GM18526 (cell line): Measurements from ENCODE around the gene HMGA1.

Experiments used
- POLR2A ChIP-seq: IDR thresholded peaks from 3 replicates; pipeline ENCODE4 v1.6.1; 2011; ENCODE audit not compliant: insufficient read length; ENCODE audit errors: extremely low read depth

The HMGA1 gene, protein sequence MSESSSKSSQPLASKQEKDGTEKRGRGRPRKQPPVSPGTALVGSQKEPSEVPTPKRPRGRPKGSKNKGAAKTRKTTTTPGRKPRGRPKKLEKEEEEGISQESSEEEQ

DNA sequence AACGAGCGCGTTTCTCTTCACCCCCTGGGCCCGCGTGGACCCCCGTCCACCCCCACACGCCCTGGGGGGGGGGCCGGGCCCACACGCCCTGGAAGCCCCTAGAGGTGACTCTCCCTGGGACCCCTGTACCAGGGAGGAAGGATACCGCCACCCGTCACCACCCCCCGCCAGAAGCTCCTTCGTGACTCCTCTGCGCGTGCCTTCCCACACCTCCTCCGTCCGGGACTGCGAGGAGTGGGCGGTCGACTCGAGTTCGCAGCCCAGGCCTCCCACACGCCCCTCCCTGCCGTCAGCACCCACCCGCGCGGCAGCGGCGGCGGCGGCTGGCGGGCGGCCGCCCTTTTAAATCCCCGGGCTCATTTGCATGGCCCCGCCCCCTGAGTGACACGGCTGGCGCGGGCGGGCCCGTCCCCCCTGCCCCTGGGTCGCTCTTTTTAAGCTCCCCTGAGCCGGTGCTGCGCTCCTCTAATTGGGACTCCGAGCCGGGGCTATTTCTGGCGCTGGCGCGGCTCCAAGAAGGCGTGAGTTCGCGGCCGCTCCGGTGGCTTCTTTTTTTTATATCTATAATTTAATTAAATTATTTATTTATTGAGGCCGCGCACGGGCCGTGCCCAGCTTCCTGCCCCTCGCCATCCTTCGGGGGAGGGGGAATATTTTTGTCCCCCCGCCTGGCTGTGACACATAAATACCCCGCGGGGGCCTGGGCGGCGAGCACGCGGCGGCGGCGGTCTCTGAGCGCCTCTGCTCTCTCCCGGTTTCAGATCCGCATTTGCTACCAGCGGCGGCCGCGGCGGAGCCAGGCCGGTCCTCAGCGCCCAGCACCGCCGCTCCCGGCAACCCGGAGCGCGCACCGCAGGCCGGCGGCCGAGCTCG is at the start of gene HMGA1:
TSS of gene HMGA1 (plus strand) at position 431 of the 873 bp plus-strand sequence. CDS start 3,908 bp downstream, outside the sequence.
- TF ChIP-seq POLR2A, result peak; percentile 99

DNA sequence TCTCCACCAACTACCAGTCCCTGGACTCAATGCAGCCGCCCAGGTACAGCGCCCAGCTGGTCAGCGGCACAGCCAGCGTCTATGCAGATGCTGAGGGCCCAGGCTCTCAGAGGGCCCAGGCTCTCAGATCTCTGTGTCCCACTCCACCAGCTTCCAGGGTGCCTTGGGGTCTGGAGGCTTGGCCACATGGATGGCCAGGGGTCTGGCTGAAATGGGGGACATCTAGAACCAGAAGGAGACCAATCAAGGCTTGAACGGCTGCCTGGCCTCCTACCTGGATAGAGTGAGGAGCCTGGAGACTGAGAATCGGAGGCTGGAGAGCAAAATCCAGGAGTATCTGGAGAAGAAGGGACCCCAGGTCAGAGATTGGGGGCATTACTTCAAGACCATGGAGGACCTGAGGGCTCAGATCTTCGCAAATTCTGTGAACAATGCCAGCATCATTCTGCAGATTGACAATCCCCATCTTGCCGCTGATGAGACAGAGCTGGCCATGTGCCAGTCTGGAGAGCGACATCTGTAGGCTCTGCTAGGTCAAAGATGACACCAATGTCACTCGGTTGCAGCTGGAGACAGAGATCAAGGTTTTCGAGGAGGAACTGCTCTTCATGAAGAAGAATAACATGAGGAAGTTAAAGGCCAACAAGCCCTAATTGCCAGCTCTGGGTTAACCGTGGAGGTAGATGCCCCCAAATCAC is 46.7 kb upstream of the HMGA1 start:
- no peak for TF ChIP-seq POLR2A

DNA sequence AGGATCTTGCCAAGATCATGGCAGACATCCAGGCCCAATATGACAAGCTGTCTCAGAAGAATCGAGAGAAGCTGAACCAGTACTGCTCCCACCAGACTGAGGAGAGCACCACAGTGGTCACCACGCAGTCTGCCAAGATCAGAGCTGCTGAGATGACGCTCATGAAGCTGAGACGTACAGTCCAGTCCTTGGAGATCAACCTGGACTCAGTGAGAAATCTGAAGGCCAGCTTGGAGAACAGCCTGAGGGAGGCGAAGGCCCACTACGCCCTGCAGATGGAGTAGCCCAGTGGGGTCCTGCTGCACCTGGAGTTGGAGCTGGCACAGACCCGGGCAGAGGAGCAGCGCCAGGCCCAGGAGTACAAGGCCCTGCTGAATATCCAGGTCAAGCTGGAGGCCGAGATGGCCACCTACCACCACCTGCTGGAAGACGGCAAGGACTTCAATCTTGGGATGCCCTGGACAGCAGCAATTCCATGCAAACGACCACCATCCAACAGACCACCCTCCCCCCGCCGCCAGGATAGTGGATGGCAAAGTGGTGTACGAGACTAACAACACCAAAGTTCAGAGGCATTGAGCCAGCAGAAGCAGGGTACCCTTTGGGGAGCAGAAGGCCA is 46.1 kb upstream of the HMGA1 start:
- no peak for TF ChIP-seq POLR2A

DNA sequence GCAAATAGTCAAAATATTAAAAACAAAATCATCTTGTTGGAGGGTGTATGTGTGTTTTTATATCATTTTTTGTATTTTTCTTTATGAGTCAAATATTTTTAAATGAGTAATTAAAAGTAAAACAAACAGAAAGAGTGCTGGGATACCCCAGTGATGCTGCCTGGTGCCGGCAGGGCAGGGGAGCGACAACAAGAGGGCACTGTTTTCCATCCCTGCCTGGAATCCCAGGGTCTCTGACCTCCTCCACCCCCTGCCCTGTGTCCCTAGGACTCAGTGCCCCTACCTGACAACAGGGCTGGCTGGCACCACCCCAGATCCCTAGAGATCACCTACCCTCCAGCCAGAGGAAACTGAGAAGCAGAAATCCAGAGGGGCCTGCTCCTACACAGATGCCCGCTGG is 41.9 kb upstream of the HMGA1 start:
- no peak for TF ChIP-seq POLR2A

DNA sequence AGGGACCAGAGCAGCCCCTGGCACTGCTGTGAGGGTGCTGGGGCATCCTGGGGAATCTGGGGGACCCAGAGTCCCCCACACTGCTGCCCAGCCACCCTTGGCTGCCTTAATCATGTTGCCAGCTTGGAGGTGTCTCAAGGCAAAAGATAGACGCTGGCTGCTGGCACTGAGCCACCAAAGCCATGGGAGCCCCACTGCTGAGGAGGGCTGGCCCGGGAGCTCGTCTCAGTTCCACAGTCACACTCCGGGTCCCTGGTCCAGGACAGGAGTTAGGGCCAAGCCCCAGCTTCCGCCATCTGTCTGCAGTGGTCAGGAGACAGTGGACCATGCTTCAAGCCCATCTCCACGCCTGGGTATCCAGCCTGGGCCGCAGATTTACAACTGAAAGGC is 41.0 kb upstream of the HMGA1 start:
- TF ChIP-seq POLR2A, result no peak

DNA sequence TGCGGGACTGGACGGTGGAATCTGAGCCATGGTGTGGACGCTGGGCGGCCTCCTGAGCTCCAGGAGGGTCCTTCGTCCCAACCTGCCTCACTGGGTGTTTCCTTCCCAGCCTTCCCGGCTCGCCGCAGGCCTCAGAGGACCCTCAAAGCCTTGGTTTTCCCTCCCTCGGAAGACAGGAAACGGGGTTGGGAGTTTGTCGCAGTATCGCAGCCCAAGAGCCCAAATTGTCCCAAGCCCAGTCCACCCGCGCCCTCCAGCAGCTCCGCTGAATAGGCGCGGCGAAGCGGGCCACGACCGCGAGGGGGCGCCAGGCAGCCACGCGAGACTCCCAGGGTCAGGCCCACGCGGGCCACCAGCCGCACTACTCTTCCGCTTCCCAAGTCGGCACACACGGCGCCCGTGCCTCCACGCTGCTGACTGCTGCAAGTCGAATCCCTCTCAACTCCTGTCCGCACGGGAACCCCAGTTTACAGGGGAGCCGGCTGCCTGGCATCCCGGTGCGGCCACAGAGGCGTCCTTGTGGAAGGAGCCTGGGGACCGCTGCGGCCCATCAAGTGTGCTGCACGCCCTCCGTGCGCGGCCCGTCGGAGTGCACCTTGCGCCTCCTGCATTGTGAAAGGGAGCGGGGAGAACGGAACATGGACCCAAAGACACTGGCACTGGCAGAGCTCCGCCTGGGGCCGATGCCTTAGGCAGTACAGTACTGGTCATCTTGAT is 40.4 kb upstream of the HMGA1 start:
- peak; percentile 18 for TF ChIP-seq POLR2A

DNA sequence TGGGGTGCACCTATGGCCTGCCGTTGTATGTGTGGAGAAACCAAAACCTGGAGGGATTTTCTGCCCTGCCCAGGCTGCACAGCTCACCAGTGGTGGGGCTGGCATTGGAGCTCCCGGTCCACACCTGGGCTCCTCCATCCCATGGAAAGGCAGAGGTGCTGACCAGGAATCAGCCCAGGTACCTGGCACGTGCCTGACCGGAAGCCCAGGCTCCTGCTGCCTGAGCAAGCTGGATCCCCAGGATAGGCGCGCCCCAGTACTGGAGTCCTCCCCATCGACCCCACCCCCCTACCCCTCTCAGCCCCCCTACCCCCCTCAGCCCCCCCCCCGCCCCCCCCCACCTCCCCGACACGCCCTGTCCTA is 39.9 kb upstream of the HMGA1 start:
- TF ChIP-seq POLR2A, result no peak

DNA sequence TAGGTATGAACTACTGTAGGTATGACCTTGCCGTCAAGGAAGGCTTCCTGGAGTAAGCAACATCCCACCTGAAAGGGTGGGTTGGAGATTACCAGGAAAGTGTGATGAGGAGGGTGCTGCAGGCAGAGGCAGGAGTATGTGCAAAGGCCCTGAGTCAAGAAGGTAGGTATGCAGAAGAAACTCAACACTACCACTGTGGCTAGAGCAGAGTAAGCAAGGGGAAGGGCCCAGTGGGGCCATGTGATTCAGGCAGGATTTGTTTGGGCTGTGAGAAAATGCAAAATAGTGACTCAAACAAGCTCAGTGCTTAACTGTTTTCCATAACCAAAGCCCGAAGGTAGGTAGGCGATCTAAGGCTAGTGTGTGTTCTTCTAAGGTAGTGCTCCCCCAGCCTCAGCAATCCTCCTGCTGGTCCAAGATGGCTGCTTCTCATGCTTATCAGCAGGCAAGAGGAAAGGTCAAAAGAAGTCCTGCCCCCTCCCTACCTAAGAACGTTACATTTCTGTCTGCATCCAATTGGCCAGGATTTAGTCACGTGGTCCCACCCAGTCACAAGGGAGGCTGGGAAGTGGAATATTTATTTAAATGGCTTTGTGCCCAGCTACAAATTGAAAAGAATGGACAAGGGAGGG is 36.2 kb upstream of the HMGA1 start:
- TF ChIP-seq POLR2A, result no peak

DNA sequence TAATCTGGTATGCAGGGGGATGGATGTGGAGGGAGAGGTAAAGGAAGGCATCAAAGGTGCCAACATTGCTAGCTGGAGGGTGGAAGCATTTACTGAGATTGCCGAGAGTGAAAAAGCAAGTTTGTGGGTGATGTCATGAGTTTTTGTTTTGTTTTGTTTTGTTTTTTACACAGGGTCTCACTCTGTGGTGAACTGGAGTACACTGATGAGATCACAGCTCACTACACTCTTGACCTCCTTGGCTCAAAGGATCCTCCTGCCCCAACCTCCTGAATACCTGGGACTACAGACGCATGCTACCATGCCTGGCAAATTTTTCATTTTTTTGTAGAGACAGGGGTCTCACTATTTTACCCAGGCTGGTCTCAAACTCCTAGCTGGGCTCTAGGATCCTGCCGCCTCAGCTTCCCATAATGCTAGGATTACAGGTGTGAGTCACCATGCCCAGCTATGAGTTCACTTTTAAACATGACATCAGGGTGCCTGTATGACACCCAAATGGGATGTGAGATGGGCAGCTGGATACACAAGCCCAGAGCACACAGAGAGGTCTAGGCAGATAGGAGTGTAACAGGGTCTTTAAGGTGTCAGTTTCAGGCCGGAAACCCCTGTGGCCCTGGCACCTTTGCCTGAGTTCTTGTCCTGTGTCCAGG is 35.1 kb upstream of the HMGA1 start:
- TF ChIP-seq POLR2A, result no peak

DNA sequence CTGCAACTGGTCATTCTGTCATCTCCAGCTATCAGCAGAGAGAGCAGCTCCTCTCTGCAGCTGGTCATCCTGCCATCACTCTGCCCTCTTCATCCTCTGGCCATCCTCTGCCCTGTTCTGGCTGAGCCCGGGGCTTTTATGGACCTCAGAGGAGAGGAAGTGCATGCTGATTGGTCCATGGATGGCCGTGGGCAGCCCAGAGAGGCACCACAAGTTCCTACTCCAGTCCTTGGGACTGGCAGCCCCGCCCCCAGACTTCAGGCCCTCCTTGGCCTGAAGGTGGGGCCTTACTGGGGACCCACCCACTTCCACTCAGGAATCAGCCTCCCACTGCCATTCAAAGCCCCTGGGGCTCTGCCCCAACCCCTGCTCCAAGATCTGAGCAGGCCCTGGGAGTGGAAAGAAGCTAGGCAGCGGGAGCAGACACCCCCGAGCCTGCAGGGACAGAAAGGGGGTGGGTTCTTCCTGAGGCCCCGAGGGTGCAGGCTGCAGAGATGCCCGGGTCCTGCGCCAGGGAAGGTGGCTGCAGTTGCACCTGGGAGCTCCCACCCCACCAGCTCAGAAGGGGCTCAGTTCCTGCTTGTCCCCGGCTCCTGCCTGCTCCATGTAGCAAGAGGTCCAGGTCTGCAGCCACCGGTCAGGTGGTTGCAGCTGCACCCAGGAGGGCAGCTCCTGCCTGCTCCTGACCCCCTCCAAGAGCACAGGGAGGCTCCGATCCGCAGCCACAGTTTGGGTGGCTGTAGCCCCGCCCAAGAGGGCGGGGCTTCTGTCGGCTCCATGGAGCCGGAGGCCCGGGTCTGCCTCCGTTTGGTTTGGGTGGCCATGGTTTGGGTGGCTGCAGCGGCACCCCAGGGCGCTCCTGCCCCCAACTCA is 34.1 kb upstream of the HMGA1 start:
- TF ChIP-seq POLR2A, result no peak

DNA sequence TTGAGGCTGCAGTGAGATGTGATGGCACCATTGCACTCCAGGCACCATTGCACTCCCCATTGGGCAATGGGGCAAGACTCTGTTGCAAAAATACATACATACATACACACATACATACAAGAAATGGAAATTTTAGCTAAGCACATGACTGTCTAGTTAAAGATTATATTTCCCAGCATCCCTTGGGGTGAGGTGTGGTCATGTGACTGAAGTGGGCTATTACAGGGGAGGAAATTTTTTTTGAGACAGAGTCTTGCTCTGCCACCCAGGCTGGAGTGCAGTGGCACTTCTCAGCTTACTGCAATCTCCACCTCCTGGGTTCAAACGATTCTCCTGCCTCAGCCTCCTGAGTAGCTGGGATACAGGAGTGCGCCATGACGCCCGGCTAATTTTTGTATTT is 32.0 kb upstream of the HMGA1 start:
- TF ChIP-seq POLR2A, result no peak

DNA sequence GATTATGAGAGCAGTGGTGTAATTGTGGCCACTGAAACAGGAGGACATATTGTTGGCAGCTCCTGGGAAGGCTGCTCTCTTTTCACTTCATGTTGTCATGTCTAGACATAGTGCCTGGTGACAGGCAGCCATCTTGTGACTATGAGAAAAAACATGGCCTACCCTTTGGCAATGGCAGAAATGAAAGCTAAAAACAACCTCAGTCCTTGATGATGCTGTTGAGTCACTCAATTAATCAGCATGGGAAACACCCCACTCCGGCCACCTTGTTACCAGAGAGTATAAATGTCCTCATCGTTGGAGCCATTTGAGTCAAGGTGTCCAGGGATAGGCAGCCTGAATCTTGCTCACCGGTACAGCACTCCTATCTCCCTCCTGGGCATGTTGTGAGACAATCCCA is 31.2 kb upstream of the HMGA1 start:
- TF ChIP-seq POLR2A, result no peak

DNA sequence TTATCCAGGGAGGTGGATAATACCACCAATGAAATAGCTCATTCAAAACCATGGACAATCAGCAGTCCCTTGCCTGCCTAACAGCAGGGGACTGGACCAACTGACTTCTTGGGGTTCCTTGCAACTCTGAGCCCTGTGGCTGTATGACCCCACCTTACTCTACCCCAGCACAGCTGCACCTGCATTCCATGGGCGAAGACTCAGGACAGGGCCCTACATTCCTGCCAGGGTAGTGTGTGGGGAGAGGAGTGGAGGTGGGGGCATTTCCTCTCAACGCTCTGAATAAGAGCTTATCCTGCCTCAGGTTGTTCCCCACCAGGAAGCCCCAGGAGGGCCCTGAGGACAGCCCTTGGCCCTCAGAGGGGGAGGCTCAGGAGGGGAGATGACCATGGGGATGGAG is 30.8 kb upstream of the HMGA1 start:
- TF ChIP-seq POLR2A, result no peak
